HG03039 (cell line): ENCODE data around the gene ATF3.
A peak's percentile ranks its signal among the peaks of the same experiment; 100 is the strongest.
"Not testable (repeated sequence)": the region's sequence is repeated elsewhere in the genome, so short reads cannot be mapped to it uniquely, and the experiment has no call there.

Experiments used
- ATAC-seq: cut with Tn5 transposase; IDR thresholded peaks from one replicate; pipeline ENCODE4 v1.9.1; 2021; ENCODE audit warnings: mild to moderate bottlenecking, moderate library complexity; ENCODE audit not compliant: unreplicated experiment

Gene ATF3

DNA sequence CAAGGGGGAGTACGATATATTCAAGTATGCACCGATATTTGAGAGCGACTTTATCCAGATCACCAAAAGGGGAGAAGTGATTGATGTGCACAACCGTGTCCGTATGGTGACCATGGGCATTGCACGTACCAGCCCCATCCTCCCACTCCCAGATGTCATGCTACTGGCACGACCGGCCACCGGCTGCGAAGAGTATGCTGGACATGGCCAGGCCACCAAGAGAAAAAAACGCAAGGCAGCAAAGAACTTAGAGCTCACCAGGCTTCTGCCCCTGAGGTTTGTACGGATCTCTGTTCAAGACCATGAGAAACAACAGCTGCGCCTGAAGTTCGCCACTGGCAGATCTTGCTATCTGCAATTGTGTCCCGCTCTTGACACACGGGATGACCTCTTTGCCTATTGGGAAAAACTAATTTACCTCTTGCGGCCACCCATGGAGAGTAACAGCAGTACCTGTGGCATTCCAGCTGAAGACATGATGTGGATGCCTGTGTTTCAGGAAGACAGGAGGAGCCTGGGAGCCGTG lies 16.5 kb downstream of the ATF3 start:
- no peak for ATAC-seq

- ATAC-seq, result no peak
These were observed 17.4 kb downstream of the ATF3 start for GRCh38 chr1:212625781-212626450.

- ATAC-seq, result no peak
These were observed 19.5 kb downstream of the ATF3 start for GRCh38 chr1:212628046-212628445.

DNA sequence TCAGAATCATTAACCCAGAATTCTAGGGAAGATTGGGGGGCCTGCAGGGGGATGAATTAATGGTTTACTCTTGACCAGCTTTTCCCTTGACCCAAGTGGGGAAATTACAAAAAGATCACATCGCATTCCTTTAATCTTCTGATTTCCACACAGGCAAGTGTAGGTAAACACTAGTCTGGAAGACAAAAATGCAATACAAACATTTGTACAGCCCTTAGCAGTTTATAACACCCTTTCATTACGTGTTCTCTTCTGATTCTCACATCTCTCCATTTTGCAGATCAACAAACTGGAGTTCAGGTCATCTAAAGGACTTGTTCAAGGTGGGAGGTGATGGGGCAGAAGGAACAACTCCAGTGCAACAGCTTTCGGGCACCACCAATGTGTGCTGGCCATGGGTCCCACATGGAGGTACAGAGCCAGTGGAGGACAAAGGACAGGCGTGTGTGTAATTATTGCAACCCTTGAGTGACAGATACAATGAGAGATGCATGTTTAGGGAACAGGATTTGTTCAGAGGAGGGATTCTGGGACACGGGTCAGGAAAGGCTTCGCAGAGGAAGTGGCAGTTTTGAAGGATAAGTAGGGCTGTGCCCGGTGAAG lies 20.4 kb downstream of the ATF3 start:
- no peak for ATAC-seq

- ATAC-seq, result no peak
These were observed 21.0 kb downstream of the ATF3 start for GRCh38 chr1:212629450-212630157.

- peak; percentile 95 for ATAC-seq
These were observed 21.8 kb downstream of the ATF3 start for GRCh38 chr1:212630158-212630900.

DNA sequence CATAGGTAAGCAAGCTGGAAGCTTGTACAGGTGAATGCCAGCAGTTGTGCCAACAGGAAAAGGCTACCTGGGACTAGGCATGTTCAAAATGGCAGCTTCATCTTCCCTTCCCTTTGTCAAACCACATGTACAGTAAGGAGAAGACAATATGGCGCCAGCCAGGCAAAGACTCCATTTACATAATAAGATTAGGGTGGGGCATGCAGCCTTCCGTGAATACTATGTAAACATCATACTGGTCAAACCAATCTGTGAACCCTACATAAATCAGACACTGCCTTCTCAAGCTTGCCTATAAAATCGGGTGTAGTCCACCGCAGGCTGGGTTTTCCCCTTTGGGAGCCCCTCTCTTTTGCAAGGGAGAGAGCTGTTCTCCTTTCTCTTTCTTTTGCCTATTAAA lies 24.6 kb downstream of the ATF3 start:
- no peak for ATAC-seq

- ATAC-seq, result no peak
These were observed 25.7 kb downstream of the ATF3 start for GRCh38 chr1:212634252-212634651.

GRCh38 chr1:212635141-212635631 lies 26.6 kb downstream of the ATF3 start:
- ATAC-seq, result peak; percentile 49

DNA sequence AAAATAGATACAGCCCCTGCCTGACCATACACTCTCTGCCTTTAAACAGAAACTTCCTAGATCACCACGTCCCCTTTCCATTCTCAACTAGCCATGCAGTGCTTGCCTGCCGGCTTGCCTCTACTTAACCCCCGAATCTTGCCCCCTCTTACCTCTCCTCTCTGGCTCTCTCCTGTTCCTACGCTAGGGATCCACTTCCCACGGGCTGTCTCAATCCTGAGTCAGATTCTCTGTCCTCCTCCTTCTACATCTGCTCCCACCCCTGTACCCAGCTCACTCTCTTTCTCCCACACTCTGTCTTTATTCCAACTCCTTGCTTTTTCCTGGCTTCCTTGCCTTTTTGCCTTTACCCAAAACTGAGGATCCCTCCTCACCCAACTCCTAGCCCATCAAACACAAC lies 29.3 kb downstream of the ATF3 start:
- ATAC-seq, result no peak

- ATAC-seq, result no peak
These were observed 30.1 kb downstream of the ATF3 start for GRCh38 chr1:212638492-212639151.

- not testable (repeated sequence) for ATAC-seq
These were observed 31.0 kb downstream of the ATF3 start for GRCh38 chr1:212639524-212639923.

- no peak for ATAC-seq
These were observed 31.8 kb downstream of the ATF3 start for GRCh38 chr1:212640223-212640878.

DNA sequence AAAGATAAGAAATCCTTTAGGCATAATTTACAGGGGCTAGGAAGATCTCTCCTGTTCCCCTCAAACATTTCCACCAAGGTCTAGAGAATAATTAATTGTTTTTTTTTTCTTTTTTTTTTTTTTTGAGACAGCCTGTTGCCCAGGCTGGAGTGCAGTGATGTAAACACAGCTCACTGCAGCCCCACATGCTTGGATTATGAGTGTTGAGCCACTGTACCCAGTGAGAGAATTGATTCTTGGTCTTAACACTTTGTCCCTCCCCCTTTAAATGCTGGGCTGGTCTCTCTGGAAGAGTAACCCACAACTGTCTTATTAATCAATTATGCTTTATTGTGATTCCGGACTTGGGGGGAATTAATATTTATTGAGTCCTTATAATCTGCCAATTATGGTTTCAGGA lies 33.4 kb downstream of the ATF3 start:
- ATAC-seq, result no peak

GRCh38 chr1:212643877-212644276 lies 35.3 kb downstream of the ATF3 start:
- ATAC-seq, result no peak

DNA sequence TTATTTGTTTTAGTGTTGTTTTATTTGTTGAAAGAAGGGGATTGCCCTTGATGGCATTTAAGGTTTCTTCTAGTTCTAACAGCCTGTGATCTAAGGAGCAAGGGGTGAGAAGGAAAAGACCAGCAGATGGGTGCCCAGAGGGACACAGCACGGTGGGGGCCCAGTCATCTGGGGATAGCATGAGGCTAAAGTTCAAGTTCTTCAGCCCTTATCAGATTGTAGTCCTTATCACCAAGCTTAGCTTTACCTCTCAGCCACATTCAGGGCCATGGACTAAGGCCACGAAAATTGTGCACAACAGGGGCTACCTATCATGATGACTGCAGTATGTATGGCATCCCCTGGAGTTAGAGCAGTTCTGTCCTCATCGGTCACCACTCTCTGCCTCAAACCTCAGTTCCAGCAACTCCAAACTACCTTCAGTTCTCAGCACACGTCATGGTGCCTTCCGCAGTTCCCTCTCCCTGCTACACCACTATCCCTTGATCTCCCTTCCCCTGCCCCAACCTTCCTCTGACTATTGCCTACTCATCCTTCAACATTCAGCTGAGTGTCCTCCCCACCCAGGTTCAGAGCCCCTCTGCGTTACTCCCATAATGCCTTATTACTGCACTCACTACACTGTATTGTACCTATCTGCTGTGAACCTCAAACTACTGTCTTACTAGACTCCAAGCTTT lies 36.4 kb downstream of the ATF3 start:
- ATAC-seq, result no peak

- ATAC-seq, result no peak
These were observed 37.3 kb downstream of the ATF3 start for GRCh38 chr1:212645546-212646543.

DNA sequence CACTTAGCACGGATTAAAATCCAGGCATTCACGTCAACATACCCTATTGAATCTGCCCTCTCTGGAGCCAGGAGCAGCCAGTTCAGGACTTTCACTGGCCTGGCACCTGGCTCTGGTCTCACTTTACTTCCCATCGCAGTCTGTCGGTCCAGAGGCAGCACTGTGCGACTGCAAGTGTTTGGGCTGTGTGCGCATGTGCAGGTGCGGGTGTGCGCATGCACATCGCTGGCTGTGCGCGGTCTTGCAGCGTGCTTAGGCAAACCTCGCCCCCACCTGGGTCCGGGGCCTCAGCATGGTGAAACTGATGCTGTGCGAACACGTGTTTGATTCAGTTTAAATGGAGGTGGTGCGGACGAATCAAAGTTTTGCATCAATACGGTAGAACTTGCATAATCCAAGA lies 38.0 kb downstream of the ATF3 start:
- no peak for ATAC-seq
